GM12873 (cell line): Measurements from ENCODE around the gene PCARE.

Experiments
- TF ChIP-seq, protein P1 (sequence below): IDR thresholded peaks from 2 replicates; pipeline ENCODE4 v1.5.1; 2012; ENCODE audit warnings: low read depth, mild to moderate bottlenecking, moderate library complexity, low read length, control low read depth; ENCODE audit not compliant: insufficient read depth; ENCODE audit errors: missing control alignments

Gene PCARE

GRCh38 chr2:29072971-29073725, 1.2 kb downstream of the PCARE start:
- TF ChIP-seq, protein P1, sequence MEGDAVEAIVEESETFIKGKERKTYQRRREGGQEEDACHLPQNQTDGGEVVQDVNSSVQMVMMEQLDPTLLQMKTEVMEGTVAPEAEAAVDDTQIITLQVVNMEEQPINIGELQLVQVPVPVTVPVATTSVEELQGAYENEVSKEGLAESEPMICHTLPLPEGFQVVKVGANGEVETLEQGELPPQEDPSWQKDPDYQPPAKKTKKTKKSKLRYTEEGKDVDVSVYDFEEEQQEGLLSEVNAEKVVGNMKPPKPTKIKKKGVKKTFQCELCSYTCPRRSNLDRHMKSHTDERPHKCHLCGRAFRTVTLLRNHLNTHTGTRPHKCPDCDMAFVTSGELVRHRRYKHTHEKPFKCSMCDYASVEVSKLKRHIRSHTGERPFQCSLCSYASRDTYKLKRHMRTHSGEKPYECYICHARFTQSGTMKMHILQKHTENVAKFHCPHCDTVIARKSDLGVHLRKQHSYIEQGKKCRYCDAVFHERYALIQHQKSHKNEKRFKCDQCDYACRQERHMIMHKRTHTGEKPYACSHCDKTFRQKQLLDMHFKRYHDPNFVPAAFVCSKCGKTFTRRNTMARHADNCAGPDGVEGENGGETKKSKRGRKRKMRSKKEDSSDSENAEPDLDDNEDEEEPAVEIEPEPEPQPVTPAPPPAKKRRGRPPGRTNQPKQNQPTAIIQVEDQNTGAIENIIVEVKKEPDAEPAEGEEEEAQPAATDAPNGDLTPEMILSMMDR, result no peak

DNA sequence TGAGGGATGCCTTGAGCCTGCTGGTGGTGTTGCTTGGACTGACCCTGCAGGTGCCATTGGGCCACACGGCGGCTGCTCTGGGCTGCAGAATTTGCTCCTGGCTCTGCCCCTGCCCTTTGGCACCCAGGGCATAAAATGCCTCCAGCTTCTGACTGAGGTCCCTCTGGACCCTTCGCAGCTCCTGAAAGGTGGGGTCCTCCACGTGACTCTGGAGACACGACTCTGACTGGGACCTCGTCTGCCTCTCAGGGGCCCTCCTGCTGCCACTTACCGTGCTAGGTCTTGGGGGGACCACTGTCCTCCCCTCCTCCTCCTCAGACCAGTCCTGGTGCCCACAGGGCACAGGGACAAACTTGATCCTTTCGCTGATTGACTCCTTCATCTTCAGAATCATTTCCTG, 2.1 kb downstream of the PCARE start:
- TF ChIP-seq, protein P1, result no peak

DNA sequence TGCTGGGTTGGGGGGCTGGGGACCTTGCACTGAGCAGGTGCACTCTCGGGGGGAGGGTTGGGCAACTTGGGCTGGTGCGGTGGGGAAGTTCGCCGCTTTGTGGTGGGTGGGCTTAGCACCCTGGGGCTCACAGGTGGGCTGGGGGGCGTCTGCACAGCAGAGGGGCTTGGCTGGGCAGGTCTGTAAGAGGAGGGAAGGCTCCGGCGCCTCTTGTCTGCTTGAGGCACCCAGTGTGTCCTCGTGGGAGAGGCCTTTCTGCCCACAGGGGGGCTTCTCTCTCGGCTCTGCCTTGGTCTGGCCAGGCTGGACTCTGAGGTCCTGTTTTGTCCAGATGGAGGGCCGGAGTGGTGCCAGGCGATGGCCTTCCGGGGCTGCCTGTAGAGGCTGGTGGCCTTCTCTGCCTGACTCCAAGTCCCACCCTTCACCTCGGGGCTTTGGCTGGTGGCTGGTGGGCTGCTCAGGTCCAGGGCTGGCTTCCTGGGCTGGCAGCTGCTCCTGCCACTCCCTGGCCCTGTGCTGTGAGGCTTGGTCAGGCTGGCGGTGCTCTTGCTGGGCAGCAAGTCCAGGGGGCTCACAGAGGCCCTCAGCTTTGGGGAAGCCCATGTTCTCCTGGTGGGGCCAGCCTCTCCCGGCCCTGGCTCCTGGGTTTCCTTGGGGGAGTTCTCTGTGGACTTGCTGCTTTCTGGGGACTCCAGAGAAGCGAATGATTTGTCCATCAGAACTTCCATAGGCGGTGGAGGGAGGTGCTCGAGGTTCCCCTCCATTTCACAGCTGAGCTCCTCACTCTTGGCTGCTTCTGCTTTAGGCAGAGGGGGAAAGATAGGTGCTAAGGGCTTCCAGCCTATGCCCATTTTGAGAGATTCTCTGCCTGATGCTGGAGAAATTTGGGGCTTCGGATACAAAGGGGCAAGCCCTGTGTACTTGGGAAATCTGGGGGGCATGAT, 3.0 kb downstream of the PCARE start:
- TF ChIP-seq, protein P1, result no peak

DNA sequence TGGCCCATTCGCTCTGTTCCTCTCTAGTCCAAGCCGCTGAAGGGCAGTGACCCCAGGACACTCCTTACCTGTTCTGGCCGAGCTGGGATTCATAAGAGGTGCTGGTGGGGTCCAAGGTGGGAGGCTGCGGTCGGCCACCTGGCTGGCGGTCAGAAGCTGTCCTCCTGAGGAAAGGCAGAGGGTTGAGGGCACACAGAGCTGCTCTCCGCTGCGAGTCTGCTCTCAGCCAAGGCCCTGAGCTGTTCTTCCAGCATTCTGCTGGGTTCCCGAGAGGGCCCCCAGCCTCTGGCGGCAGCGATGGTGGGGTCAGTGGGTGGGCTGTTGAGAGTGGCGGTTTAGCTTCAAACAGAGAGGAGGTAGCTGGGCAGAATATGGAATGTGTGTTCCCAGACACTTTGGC, 3.8 kb downstream of the PCARE start:
- TF ChIP-seq, protein P1, result no peak

- TF ChIP-seq, protein P1, result no peak
Observed at GRCh38 chr2:29068513-29068912, 5.8 kb downstream of the PCARE start.

DNA sequence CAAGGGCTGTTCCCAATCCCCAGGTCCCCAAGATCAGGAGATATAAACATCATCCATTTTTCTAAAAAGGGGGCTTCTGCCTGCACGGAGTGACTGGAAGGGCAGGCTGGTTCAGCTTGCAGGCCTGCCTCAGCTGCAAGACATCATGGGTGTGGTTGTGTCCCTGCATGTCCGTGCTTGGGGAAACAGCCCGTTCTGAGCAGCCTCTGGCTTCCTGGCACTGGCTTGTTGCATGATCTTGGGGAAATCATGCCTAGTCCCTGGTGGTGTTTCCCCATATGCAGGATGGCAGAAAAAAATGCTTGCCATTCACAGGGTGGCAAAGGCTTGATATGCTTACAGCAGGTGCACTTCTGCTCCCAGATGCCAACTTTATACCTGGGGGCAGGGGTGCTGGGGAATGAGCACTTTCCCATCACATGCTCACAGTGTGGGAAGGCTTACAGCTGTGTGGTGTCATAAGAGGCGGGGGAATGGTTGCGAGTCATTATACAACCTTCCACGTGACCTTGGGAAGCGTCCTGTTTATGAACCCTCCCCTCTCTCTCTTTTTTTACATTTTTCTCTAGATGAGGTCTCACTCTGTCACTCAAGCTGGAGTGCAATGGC, 7.2 kb downstream of the PCARE start:
- TF ChIP-seq, protein P1, result no peak
